ENCODE measurements around the gene LST1. TPM values are rescaled to one million over a fixed set of nuclear protein-coding genes. Genes with fewer than 3 reads are reported as not detected.

Gene LST1
- total RNA-seq, 4 donors from 2014 or later, result 1.9 to 9.3 (median 6.8) TPM

GRCh38 chr6:31634969-31635575 is 49.0 kb downstream of the LST1 start:
- no peak for TF ChIP-seq POLR2A (IDR thresholded peaks at IDR 0.05; ENCODE audit: low read depth)
- TF ChIP-seq EP300 (IDR thresholded peaks at IDR 0.05), result no peak
- TF ChIP-seq POLR2AphosphoS5 (IDR thresholded peaks at IDR 0.05), result no peak
- peaks cover 73 to 100% (median 99%) of the 10 kb centered on the region in 4 donors for H3K36me3 ChIP-seq
- WGBS, result 85% methylated on average over 11 of the region's 11 CpGs
- no peaks in the 10 kb centered on the region for H3K9me3 ChIP-seq
- no peaks in the 10 kb centered on the region for H3K27me3 ChIP-seq
- H3K4me1 ChIP-seq, result peaks cover 0 to 5% (median 2%) of the 10 kb centered on the region in 4 donors
- no peak overlapping the region for H3K4me3 ChIP-seq
- H3K27ac ChIP-seq (replicated peaks in 1 of 4), result no peak overlapping the region
- intact Hi-C loops (cut with DNase I), result no loop called here
- no peak for DNase-seq (ENCODE audit: extremely low spot score)

GRCh38 chr6:31636698-31637596 is 50.9 kb downstream of the LST1 start:
- Histone ChIP-seq H3K4me3 (no peak overlapping the region), H3K27me3 (no peaks in the 10 kb centered on the region), H3K36me3 (peaks cover 76 to 100% (median 99%) of the 10 kb centered on the region in 4 donors), H3K27ac (replicated peaks in 1 of 4) (peak overlapping the region in 1 of 4 donors; percentile 31), H3K9me3 (no peaks in the 10 kb centered on the region), H3K4me1 (peaks cover 0 to 5% (median 2%) of the 10 kb centered on the region in 4 donors)
- intact Hi-C loops (cut with DNase I), result no loop called here
- WGBS, result 77% methylated on average over 24 of the region's 27 CpGs
- TF ChIP-seq POLR2AphosphoS5 (IDR thresholded peaks at IDR 0.05), result peak in 1 of 2 donors; percentile 9
- no peak for TF ChIP-seq EP300 (IDR thresholded peaks at IDR 0.05)
- no peak for DNase-seq (ENCODE audit: extremely low spot score)

Small RNAs within 50 kb of the gene (small RNA-seq; reads per million reads assigned to genes)
- gene MIR6832 (0 to 0.17 (median 0) reads per million in 3 donors), gene SNORA38 (1.2 to 3.9 (median 2.4) reads per million in 3 donors), gene SNORD117 (450 to 693 (median 466) reads per million in 3 donors), gene SNORD84 (0 reads per million in 3 donors), gene UQCRHP1 (0 reads per million in 3 donors)

Other genes starting within 250 kb of the LST1 start
- 100 to 1,000 TPM; 336 to 628 (median 502) TPM for gene HLA-B, start 229.1 kb upstream of the LST1 start, total RNA-seq
- gene MICA, start 182.7 kb upstream of the LST1 start, total RNA-seq, result 10 to 100 TPM; 18.9 to 35.4 (median 22.3) TPM
- gene MICB, start 88.1 kb upstream of the LST1 start, total RNA-seq, result 1 to 10 TPM in 2 of 4 donors, under 1 TPM in 2; 0.46 to 2.9 (median 1.7) TPM
- gene MCCD1, start 57.3 kb upstream of the LST1 start, total RNA-seq, result not detected
- 100 to 1,000 TPM; 186 to 257 (median 213) TPM for gene DDX39B, start 44.3 kb upstream of the LST1 start, total RNA-seq
- 1 to 10 TPM; 2.0 to 5.0 (median 2.2) TPM for gene ATP6V1G2, start 39.7 kb upstream of the LST1 start, total RNA-seq
- gene NFKBIL1, start 38.7 kb upstream of the LST1 start, total RNA-seq, result 10 to 100 TPM; 24.4 to 42.6 (median 29.6) TPM
- gene LTA, start 14.0 kb upstream of the LST1 start, total RNA-seq, result not detected
- 1 to 10 TPM in 1 of 4 donors, under 1 TPM in 1, not detected in 2; 0.17 to 1.5 TPM for gene TNF, start 10.7 kb upstream of the LST1 start, total RNA-seq
- 1 to 10 TPM in 1 of 4 donors, under 1 TPM in 1, not detected in 2; 0.57 to 1.5 TPM for gene LTB, start 3.9 kb upstream of the LST1 start, total RNA-seq
- not detected for gene NCR3, start 6.7 kb downstream of the LST1 start, total RNA-seq
- gene AIF1, start 29.0 kb downstream of the LST1 start, total RNA-seq, result 10 to 100 TPM in 3 of 4 donors, 1 to 10 TPM in 1; 9.4 to 41.9 (median 14.4) TPM
- 100 to 1,000 TPM in 2 of 4 donors, 10 to 100 TPM in 2; 68.8 to 138 (median 89.2) TPM for gene PRRC2A, start 34.4 kb downstream of the LST1 start, total RNA-seq
- 100 to 1,000 TPM; 173 to 283 (median 217) TPM for gene BAG6, start 66.4 kb downstream of the LST1 start, total RNA-seq
- gene APOM, start 69.6 kb downstream of the LST1 start, total RNA-seq, result 1 to 10 TPM; 1.5 to 3.3 (median 2.0) TPM
- 10 to 100 TPM; 24.5 to 39.6 (median 34.0) TPM for gene C6orf47, start 74.5 kb downstream of the LST1 start, total RNA-seq
- 10 to 100 TPM; 15.8 to 21.0 (median 19.4) TPM for gene GPANK1, start 78.7 kb downstream of the LST1 start, total RNA-seq
- 100 to 1,000 TPM; 132 to 188 (median 153) TPM for gene CSNK2B, start 79.8 kb downstream of the LST1 start, total RNA-seq
- gene LY6G5B, start 83.7 kb downstream of the LST1 start, total RNA-seq, result 1 to 10 TPM; 2.9 to 4.0 (median 3.2) TPM
- gene LY6G5C, start 94.8 kb downstream of the LST1 start, total RNA-seq, result 1 to 10 TPM in 2 of 4 donors, not detected in 2; 2.0 to 2.9 TPM
- gene ABHD16A, start 117.0 kb downstream of the LST1 start, total RNA-seq, result 10 to 100 TPM; 44.9 to 57.9 (median 52.8) TPM
- gene LY6G6F, start 120.6 kb downstream of the LST1 start, total RNA-seq, result not detected
- not detected for gene LY6G6D, start 129.1 kb downstream of the LST1 start, total RNA-seq
- gene LY6G6C, start 135.5 kb downstream of the LST1 start, total RNA-seq, result not detected
- not detected for gene MPIG6B, start 137.1 kb downstream of the LST1 start, total RNA-seq
- gene DDAH2, start 143.0 kb downstream of the LST1 start, total RNA-seq, result 100 to 1,000 TPM in 2 of 4 donors, 10 to 100 TPM in 2; 78.1 to 119 (median 100) TPM
- 100 to 1,000 TPM; 208 to 379 (median 290) TPM for gene CLIC1, start 150.3 kb downstream of the LST1 start, total RNA-seq
- 1 to 10 TPM; 4.0 to 6.4 (median 4.5) TPM for gene MSH5, start 153.7 kb downstream of the LST1 start, total RNA-seq
- gene SAPCD1, start 176.4 kb downstream of the LST1 start, total RNA-seq, result under 1 TPM in 1 of 4 donors, not detected in 3; 0.83 TPM
- gene VWA7, start 191.1 kb downstream of the LST1 start, total RNA-seq, result under 1 TPM in 3 of 4 donors, not detected in 1; 0.40 to 0.50 (median 0.45) TPM
- gene VARS1, start 209.5 kb downstream of the LST1 start, total RNA-seq, result 10 to 100 TPM; 25.0 to 53.2 (median 34.8) TPM
- 10 to 100 TPM; 24.2 to 41.5 (median 32.9) TPM for gene LSM2, start 220.7 kb downstream of the LST1 start, total RNA-seq
- 1 to 10 TPM; 1.2 to 3.7 (median 2.6) TPM for gene HSPA1L, start 229.0 kb downstream of the LST1 start, total RNA-seq
- gene HSPA1A, start 229.3 kb downstream of the LST1 start, total RNA-seq, result 100 to 1,000 TPM; 235 to 451 (median 370) TPM
- 100 to 1,000 TPM; 120 to 315 (median 274) TPM for gene HSPA1B, start 241.5 kb downstream of the LST1 start, total RNA-seq

All from esophagus muscularis mucosa (tissue), 4 donors.